Fibroblast of peridontal ligament (primary cell): ENCODE data around the gene ZDHHC14.
"Not testable (repeated sequence)": the region's sequence is repeated elsewhere in the genome, so short reads cannot be mapped to it uniquely, and the experiment has no call there.

ENCODE experiments used
- DNase-seq: peaks from one replicate; pipeline ENCODE4 v3.0.0-alpha.2; 2010; ENCODE audit errors: extremely low read depth

The ZDHHC14 gene

DNA sequence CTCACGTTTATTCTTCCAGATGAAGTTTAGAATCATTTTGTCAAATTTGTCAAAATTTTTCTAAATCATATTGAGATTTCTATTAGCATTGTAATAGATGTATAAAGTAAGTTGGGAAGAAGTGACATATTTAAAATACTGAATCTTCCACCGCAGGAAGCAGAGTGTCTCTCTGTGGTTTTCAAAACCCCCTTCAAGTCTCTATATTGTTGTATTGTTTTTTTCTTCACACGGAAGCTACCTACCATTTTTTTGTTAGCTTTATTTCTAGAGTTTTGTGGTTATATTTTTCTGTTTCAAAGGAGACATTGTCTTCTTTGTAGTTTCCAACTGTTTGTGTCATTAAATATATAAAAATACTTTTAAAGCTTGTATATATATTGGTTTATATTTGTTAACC lies 188.6 kb downstream of the ZDHHC14 start:
- DNase-seq: no peak

DNA sequence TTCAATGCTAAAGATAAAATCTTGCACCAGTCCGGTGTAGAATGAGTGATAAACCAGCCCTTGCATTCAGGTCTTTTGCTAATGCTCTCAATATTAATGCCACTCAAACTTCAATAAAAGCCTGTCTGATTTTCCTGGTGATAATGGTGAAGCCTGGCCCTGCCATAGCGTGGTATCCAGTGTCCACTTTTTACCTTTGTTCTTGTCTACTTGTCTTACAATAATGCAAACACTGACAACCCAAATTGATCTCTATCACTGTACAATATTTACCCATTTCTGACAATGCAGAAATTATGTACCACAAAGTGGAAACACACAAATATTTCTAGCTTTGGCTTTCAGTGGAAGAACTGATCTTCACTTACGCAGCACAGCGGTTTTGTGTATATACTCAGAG lies 189.1 kb downstream of the ZDHHC14 start:
- DNase-seq: no peak

DNA sequence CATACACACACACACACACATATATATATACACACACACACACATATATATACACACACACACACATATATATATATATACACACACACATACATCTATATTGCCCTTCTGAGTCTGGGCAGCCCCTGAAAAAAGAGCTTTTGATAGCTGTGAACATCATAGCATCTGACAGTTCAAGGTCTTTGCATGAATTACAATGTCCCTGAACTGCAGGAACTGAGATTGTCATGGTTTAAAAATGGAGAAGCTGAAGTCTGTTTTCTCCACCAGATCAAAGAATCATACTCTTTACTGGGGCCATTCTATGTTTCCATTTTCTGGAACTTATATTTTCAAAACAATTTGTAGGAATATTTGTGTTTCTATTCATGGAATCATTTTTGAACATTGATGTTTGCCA lies 189.8 kb downstream of the ZDHHC14 start:
- DNase-seq: no peak

DNA sequence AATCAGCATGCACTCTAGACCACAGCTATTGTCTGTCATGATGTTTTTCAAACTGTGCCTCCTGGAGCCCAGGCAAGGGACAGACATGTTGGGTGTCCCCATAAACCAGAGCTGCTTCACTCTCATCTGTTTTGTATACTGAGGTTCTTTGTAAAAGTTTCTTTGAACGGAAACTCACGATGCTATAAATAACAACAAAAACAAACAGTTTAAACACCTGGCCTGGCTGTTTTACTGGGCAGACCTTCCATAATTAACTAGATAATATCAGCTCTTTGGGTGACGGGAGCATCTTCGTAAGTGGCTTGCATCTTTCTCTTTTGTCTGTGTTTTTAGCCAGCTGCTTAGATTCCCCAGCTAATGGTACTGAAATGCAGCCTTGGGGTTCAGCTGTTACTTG lies 190.3 kb downstream of the ZDHHC14 start:
- DNase-seq: no peak

DNA sequence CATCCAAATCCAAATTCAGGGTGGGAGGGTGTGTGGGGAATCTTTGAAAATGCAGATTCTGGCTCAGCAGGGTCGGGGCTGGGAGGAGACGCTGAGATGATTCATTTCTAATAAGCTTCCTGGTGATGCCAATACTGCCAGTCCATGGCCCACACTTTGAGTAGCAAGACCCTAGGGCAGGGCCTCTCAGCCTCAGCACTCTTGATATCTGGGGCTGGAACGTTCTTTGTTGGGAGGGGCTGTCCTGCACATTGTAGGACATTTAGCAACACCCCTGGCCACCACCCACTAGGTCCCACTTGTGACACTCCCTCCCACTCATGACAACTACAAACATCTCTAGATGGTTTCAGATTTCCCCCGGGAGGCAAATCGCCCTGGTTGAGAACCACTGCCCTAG lies 191.0 kb downstream of the ZDHHC14 start:
- DNase-seq: no peak

DNA sequence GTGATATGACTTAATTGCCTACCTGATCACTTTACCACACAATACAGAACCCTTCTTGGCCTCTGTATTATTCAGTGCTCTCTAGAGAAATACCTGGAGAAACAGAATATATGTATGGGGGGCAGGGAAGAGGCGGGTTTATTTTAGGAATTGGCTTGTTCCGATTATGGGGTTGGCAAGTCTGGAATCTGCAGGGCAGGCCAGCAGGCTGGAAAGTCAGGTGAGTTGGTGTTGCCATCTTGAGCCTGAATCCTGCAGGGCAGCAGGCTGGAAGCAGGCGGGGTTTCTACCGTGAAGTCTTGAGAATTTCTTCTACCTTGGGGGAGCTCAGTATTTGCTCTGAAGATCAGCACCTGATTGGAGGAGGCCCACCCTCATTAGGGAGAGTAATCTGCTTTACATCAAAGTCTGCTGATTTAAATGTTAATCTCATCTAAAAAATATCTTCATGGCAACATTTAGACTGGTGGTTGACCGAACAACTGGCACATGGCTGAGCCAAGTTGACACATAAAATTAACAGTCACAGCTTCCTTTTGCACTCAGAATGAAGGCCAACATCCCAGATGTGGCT lies 193.9 kb downstream of the ZDHHC14 start:
- DNase-seq: no peak

DNA sequence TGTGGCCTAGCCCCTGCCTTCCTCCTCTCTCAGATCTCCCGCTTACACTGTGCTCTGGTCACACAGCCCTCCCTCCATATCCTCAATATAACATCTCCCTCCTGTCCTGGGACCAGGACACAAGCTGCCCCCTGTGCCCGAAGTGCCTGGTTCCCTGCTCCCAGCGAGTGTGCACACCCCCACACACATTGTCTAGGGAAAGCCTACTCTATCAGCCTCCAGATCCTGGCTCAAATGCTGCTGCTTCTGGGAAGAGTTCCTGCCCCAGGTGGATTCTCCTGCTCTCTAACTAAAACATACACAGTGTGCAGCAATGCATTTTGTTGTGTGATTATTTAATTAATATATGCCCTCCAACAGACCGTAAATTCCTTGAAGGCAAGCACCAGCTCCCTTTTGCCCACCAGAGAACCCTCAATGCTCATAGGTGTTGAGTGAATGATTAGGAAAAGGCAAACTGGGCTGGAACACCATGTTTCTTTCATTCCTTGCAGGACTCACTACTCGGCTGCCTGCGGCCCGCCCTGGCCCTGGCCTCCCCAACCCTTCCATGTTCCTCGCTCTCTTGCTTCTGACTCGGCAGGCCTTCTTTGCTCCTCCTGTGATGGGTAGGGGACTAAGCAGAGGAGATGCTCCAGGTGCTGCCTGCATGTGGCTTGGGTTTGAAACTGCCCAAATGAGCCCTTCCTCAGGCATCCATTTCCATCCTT lies 194.6 kb downstream of the ZDHHC14 start:
- no peak for DNase-seq

DNA sequence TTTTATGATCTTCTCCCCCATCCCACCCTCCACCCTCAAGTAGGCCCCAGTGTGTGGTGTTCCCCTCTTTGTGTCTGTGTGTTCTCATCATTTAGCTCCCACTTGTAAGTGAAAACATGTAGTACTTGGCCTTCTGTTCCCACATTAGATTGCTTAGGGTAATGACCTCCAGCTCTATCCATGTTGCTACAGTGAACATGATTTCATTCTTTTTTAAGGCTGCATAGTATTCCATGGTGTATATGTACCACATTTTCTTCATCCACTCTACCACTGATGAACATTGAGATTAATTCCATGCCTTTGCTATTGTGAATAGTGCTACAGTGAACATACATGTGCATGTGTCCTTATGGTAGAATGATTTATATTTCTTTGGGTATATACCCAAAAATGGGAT lies 196.0 kb downstream of the ZDHHC14 start:
- not testable (repeated sequence) for DNase-seq

DNA sequence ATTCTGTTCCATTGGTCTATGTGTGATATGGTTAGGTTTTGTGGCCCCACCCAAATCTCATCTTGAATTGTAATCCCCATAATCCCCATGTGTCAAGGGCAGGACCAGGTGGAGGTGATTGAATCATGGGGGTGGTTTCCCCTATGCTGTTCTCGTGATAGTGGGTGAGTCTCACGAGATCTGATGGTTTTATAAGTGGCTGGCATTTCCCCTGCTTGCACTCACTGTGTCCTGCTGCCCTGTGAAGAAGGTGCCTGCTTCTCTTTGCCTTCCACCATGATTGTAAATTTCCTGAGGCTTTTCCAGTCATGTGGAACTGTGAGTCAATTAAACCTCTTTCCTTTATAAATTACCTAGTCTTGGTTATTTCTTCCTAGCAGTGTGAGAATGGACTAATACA lies 197.5 kb downstream of the ZDHHC14 start:
- not testable (repeated sequence) for DNase-seq

DNA sequence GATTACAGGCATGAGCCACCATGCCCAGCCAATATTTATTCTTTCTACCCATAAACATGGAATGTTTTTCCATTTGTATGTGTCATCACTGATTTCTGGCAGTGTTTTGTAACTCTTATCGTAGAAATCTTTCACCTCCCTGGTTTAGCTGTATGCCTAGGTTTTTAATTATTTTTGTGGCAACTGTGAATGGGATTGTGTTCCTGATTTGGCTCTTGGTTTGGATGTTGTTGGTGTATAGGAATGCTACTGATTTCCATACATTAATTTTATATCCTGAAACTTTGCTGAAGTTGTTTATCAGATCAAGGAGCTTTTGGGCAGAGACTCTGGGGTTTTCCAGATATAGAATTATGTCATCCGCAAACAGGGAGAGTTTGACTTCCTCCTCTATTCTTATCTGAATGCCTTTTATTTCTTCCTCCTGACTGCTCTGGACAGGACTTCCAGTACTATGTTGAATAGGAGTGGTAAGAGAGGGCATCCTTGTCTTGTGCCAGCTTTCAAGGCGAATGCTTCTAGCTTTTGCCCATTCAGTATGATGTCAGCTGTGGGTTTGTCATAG lies 198.6 kb downstream of the ZDHHC14 start:
- DNase-seq: no peak

DNA sequence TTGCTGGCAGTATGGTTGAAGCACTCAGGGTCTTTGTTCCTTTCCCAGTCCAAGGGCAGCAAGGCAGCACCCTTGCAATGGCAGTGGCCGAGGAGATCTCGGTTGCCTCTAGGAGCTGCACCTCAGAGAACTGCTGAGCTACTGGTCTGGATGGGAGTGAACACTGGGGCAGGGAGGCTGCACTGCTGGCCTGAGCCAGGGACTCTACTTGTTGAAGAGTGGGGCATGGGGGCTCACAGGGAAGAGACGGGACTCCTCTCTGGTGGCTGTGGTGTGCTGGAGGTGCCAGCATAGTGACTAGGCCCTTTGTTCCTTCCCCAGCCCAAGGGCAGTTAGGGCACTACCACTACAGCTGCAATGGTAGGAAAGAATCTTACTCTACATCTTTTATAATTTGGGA lies 203.0 kb downstream of the ZDHHC14 start:
- no peak for DNase-seq

DNA sequence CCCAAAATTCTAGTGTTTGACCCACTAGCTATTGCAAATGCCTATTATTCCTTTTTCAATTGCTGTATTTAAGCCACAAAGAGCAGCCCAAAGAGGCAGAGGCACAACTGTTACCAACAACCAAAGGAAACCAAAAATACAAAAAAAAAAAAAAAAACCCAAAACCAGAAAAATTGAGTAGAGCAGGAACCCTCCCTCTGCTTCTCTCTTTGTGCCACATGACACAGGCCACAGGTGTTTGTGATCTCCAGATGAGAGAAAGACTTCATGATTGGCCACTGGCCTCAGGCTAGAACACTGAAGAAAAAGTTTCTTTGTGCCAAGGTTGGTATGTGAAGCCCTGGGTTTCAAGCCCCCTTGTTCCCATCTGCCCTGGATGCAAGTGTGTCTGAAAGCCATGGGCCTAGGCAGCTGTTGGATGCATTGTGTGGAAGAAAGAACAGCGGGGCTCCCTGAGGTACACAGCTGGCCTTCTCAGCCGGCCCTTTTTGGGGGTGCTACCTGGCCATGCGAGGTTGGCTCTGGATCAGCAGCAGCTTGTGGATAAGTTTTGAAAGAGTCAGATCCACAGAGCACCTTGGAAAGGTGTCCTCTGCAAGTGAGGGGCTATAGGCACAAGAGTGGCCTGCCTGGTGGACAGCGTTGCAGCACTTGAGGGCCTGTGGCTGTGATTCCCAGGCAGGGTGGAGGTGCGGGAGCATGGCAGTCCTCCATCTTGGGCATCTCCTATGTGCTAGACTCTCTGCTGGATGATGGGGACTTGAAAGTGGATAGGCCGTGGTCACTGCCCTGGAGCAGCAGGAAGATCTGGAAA lies 204.5 kb downstream of the ZDHHC14 start:
- DNase-seq: no peak

DNA sequence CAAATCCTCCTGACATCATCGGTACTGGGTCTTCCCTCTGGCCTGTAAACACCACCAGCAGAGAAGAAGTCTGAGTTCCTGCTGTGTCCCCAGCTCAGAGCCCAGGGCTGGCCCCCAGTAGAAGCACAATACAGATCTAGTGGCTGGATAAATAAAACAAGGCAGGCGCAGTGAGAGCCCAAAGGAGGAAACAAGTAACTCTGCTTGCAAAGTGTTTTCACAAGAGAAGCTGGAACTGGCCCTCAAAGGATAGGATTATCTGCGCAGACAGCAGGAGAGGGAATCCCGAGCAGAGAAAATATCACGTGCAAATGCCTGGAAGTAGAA lies 205.1 kb downstream of the ZDHHC14 start:
- DNase-seq: no peak

DNA sequence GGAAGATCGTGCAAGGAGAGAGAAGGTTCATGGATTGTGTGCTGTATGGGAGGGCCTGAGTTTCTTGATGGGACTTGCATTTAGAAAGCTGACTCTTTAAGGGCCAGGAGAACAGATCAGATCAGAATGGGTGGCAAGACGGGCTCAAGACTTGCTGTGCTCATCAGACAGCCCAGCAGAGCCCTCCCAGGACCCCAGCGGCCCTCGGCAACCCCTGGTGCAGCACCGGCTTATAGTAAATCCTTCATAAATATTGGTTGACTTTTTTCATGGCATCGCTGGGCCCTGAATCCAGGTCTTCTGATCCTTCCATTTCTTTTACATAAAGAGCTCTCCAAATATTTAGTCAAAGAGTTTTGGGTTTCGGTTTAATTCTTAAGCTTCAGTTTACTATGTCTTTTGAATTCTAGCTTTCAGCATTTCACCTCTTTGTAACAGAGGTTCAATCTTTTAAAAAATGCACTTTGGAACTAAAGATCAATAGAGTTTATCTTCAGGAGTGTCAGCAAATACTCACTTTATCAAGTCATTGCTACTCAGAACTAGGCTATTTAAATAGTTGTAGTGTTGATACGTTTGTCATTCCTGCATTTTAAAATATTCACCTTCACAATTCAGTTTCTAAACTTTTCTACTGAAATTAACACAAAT lies 205.6 kb downstream of the ZDHHC14 start:
- DNase-seq: no peak

DNA sequence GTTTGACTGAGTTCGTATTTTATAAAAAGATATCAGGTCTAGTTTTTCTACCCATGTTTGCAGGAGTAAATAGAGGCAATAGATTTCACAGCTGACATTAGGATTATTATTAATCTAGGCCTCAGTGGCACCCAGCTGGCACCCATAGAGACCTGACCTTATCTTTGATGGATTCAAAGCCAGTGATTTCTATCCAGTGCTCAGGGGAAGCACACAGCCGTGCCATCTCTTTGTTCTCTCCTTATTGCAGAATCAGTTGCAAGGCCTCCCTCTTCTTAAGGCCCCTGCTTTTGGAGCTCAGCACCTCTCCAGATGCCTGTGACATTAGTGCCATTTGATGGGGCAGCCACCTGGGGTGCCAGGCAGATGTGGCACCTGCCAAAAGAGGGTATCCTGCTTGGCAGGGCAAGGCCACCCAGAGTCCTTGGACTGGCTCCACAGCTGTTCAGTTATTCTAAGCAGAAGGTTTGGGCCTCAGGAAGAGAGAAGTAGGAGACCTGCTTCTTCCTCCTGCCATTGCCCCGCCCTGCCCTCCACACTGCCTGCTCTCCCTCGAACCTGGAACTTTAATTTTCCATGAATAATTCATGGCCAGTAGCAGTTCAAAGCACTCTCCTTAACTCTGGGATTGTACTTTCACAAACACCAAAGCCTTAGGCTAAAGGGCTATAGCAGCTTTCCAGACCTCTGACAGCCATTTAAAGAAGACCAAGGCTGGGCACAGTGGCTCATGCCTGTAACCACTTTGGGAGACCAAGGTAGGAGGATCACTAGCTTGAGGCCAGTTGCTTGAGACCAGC lies 206.3 kb downstream of the ZDHHC14 start:
- no peak for DNase-seq

DNA sequence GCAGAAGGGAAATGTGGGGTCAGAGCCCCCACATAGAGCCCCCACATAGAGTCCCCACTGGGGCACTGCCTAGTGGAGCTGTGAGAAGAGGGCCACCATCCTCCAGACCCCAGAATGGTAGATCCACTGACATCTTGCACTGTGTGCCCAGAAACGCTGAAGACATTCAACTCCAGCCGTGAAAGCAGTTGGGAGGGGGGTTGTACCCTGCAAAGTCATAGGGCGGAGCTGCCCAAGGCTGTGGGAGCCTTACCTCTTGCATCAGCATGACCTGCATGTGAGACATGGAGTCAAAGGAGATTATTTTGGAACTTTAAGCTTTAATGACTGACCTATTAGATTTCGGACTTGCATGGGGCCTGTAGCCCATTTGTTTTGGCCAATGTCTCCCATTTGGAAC lies 209.7 kb downstream of the ZDHHC14 start:
- DNase-seq: not testable (repeated sequence)

DNA sequence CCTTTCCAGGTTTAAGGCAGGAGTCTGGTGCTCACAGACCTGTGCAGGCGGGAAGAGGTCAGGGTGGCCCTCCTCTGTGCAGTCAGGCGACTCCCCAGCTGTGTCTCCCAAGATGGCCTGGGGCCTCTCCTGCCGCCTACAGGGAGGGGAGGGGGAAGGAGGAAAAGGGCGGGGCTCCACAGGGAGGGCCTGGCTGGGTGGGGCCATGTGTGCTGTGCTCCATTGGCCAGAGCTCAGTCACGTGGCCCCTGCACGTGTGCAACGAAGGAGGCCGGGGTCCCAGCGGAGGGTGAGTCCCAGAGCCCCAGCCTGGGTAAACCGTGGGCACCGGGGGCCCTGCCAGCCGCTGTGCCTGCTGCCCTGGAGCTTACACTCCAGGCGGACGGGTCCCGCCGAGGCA lies 211.6 kb downstream of the ZDHHC14 start:
- no peak for DNase-seq

DNA sequence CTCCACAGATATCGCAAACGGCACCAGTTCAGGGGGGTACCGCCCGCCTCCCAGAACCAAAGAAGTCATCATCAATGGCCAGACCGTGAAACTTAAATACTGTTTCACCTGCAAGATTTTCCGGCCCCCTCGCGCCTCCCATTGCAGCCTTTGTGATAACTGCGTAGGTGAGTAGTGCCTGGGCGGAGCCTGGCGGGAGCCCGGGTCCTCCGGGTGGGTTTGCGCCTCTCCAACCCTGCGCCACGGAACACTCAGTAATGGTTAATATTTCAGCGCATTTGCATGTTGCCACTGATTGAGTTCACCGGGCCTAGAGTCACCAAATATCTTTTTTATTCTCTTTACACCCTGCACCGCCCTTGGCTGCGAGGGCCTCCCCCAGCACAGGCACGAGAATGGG lies 212.0 kb downstream of the ZDHHC14 start:
- DNase-seq: no peak

DNA sequence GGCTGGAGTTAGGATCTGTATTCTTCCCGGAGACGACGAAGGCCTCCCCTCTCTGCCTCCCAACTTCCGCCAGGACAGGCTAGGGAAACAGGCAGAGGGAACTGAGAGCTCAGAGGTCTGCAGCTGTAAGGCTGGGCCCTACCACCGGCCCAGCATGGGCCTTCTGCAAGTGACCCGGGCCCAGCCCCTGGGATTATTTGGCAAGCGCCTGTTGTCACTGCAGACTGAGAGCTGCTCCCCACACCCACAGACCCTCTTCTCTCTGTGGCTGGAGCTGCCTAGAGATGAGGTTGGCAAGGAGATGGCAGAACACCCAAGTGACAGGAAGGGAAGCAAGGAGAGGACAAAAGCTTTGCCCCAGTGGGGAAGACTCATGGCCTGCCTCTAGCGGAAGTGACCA lies 212.6 kb downstream of the ZDHHC14 start:
- no peak for DNase-seq

DNA sequence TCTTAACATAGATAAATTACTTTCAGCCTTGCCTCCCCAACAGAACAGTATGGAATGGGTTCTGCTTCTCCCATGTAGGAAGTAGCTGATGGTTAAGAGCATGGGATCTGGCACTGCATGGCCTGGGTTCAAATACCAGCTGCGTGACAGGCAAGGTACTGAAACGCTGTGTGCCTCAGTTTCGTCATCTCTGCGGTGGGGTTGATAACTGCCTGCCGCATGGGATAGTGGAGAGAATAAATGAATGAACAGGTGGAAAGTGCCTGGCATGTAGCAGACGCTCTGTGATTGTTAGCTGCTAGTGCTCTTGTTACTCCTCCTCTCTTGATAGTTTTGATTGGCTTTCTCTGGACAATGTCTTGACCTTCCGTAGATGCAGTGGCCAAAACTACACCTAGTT lies 213.3 kb downstream of the ZDHHC14 start:
- no peak for DNase-seq

DNA sequence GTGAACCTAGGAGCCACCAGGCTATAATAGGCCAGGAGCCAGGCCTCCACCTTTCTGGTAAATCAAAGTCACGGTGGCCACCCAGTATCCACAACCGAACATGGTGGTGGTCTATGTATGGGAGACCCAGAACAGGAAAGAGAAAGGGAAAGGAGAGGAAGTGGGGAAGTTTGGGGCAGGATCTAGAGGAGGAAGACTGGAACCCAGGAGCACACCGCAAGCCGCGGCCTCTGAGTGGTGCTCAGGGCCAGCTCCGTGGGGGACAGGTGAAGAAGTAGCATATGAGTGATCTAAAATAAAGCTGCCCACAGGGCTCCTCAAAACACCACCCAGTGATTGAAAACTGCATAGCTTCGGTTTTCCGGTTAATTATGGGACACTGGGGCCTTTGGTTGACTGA lies 214.8 kb downstream of the ZDHHC14 start:
- DNase-seq: no peak

DNA sequence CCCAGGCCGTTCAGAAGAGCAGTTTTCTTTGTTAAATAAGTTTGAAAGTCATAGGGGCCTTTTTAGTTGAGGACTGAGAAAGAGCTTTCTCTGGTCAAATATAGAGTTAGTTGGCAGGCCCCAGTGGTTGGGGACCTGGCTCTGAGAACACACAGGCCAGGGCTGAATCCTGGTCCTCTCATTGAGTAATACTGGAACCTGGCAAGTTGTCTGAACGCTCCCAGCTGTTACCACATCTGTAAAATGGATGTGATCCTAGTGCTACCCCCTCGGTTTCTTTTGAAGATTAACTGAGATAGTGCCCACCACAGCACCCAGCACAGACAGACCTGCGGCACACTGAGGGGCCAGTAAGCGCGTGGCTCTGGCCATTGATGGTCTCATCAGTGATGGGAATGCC lies 215.5 kb downstream of the ZDHHC14 start:
- DNase-seq: no peak
